AG04449 (cell line): Measurements from ENCODE around the gene CNN2.

ENCODE experiments used
- CTCF ChIA-PET: fragments of 350-600 bp; formaldehyde crosslinking; extraction: SDS; loops from one replicate; lab custom pipeline; 2021; ENCODE audit warnings: antibody characterized with exemption; lab: Yijun Ruan, JAX
- POLR2A ChIA-PET: fragments of 400-600, 350-600 bp; formaldehyde crosslinking; extraction: SDS; loops from one replicate; lab custom pipeline; 2020; ENCODE audit warnings: antibody characterized with exemption, inconsistent platforms; lab: Yijun Ruan, JAX
- DNase-seq: peaks from one replicate; pipeline ENCODE4 v3.0.0-alpha.2; 2010; ENCODE audit warnings: low read depth, low spot score
- H3K4me3 ChIP-seq: 2 replicates; pipeline ENCODE4 v1.5.1; 2011; ENCODE audit warnings: low read depth, mild to moderate bottlenecking, control low read depth, low read length
- CTCF ChIP-seq: IDR thresholded peaks from one replicate; pipeline ENCODE4 v1.5.1; 2011; ENCODE audit warnings: mild to moderate bottlenecking, moderate library complexity, low read length, control low read depth, inconsistent platforms; ENCODE audit not compliant: insufficient read depth; ENCODE audit errors: missing control alignments

The CNN2 gene

GRCh38 chr19:1072371-1073015 is 46.1 kb downstream of the CNN2 start:
- no peak overlapping the region for H3K4me3 ChIP-seq
- no peak for DNase-seq
- POLR2A ChIA-PET: interaction anchor here (0.6 kb wide), 1 partner anchor 14 kb away, joined by 3 read pairs; no protein-coding TSS in a partner anchor
- no peak for TF ChIP-seq CTCF
- CTCF ChIA-PET: interaction anchor here (0.8 to 1.2 kb wide), 2 partner anchors 10 to 16 kb away, joined by 3 read pairs; no protein-coding TSS in a partner anchor

- DNase-seq: no peak
- TF ChIP-seq CTCF: no peak
- ChIA-PET CTCF (interaction anchor here (1.2 kb wide), 1 partner anchor 9 kb away, joined by 3 read pairs; no protein-coding TSS in a partner anchor), POLR2A (interaction anchor here (0.6 kb wide), 1 partner anchor 13 kb away, joined by 3 read pairs; no protein-coding TSS in a partner anchor)
- H3K4me3 ChIP-seq: no peak overlapping the region
Observed at GRCh38 chr19:1073063-1073955, 46.9 kb downstream of the CNN2 start.

GRCh38 chr19:1073956-1074517 is 47.6 kb downstream of the CNN2 start:
- ChIA-PET POLR2A (no interaction called here), CTCF (no interaction called here)
- no peak for TF ChIP-seq CTCF
- no peak overlapping the region for H3K4me3 ChIP-seq
- no peak for DNase-seq

GRCh38 chr19:1074544-1075283 is 48.3 kb downstream of the CNN2 start:
- POLR2A ChIA-PET: no interaction called here
- no peak for TF ChIP-seq CTCF
- H3K4me3 ChIP-seq: no peak overlapping the region
- CTCF ChIA-PET: interaction anchor here (1.2 kb wide), 1 partner anchor 166 kb away, joined by 3 read pairs; no protein-coding TSS in a partner anchor
- no peak for DNase-seq

- ChIA-PET CTCF (interaction anchor here (0.6 to 1.5 kb wide), 4 partner anchors 10 to 191 kb away, joined by 3 to 7 read pairs (median 3); no protein-coding TSS in a partner anchor), POLR2A (interaction anchor here (0.6 to 0.7 kb wide), 2 partner anchors 8 to 193 kb away, joined by 4 read pairs; partner anchors contain the start of gene CIRBP)
- DNase-seq: no peak
- TF ChIP-seq CTCF: no peak
- no peak overlapping the region for H3K4me3 ChIP-seq
Observed at GRCh38 chr19:1076046-1076386, 49.6 kb downstream of the CNN2 start.
